SK-N-SH treated with all-trans-retinoic acid at 6 μM for 48 hours (cell line): ENCODE measurements around the gene OR4S2.

Source experiments
- ATAC-seq: fragments of 200-7000 bp; cut with Tn5 transposase; 3 replicates; pipeline ENCODE4 v1.9.1; 2020; ENCODE audit warnings: mild to moderate bottlenecking, moderate library complexity
- BACH2 ChIP-seq: fragments of 250-450 bp; sonication (Bioruptor Pico); IDR thresholded peaks from 2 replicates; pipeline ENCODE4 v1.9.0; 2021; ENCODE audit warnings: mild to moderate bottlenecking, borderline replicate concordance
- CSDC2 ChIP-seq: fragments of 250-450 bp; sonication (Bioruptor Pico); IDR thresholded peaks from 2 replicates; pipeline ENCODE4 v1.5.0; 2020; ENCODE audit warnings: mild to moderate bottlenecking, moderate library complexity
- ESRRG ChIP-seq: fragments of 250-450 bp; sonication (Bioruptor Pico); IDR thresholded peaks from 2 replicates; pipeline ENCODE4 v1.6.1; 2021; ENCODE audit warnings: mild to moderate bottlenecking
- GLIS3 ChIP-seq: fragments of 250-450 bp; sonication (Bioruptor Pico); IDR thresholded peaks from 2 replicates; pipeline ENCODE4 v1.5.0; 2020; ENCODE audit warnings: mild to moderate bottlenecking, moderate library complexity
- ISL1 ChIP-seq: fragments of 250-450 bp; sonication (Bioruptor Pico); IDR thresholded peaks from 2 replicates; pipeline ENCODE4 v2.1.2; 2022; ENCODE audit warnings: mild to moderate bottlenecking, moderate library complexity
- OSR1 ChIP-seq: fragments of 250-450 bp; sonication (Bioruptor Pico); IDR thresholded peaks from 2 replicates; pipeline ENCODE4 v1.8.0; 2022; ENCODE audit warnings: moderate library complexity, mild to moderate bottlenecking, inconsistent platforms
- PPARA ChIP-seq: fragments of 250-450 bp; sonication (Bioruptor Pico); IDR thresholded peaks from 2 replicates; pipeline ENCODE4 v1.5.0; 2020; ENCODE audit warnings: mild to moderate bottlenecking, borderline replicate concordance
- RARB ChIP-seq: fragments of 250-450 bp; sonication (Bioruptor Pico); IDR thresholded peaks from 2 replicates; pipeline ENCODE4 v1.8.0; 2021; ENCODE audit warnings: mild to moderate bottlenecking, moderate library complexity
- SNAI2 ChIP-seq: fragments of 250-450 bp; sonication (Bioruptor Pico); IDR thresholded peaks from 2 replicates; pipeline ENCODE4 v1.5.0; 2020; ENCODE audit warnings: mild to moderate bottlenecking, moderate library complexity
- TCF4 ChIP-seq: fragments of 250-450 bp; sonication (Bioruptor Pico); IDR thresholded peaks from 2 replicates; pipeline ENCODE4 v1.8.0; 2021; ENCODE audit warnings: mild to moderate bottlenecking, moderate library complexity, borderline replicate concordance
- TOX ChIP-seq: fragments of 250-450 bp; sonication (Bioruptor Pico); IDR thresholded peaks from 2 replicates; pipeline ENCODE4 v1.8.0; 2021; ENCODE audit warnings: mild to moderate bottlenecking, moderate library complexity, borderline replicate concordance
- ZC3H10 ChIP-seq: fragments of 250-450 bp; sonication (Bioruptor Pico); IDR thresholded peaks from 2 replicates; pipeline ENCODE4 v1.5.1; 2021; ENCODE audit warnings: mild to moderate bottlenecking, moderate library complexity
- ZFP3 ChIP-seq: fragments of 250-450 bp; sonication (Bioruptor Pico); IDR thresholded peaks from 2 replicates; pipeline ENCODE4 v1.5.0; 2020; ENCODE audit warnings: mild to moderate bottlenecking, moderate library complexity
- ZFP30 ChIP-seq: fragments of 450-650 bp; formaldehyde crosslinking; IDR thresholded peaks from 2 replicates; pipeline ENCODE4 v1.5.0; 2022; ENCODE audit warnings: mild to moderate bottlenecking, moderate library complexity
- ZNF565 ChIP-seq: fragments of 450-650 bp; formaldehyde crosslinking; conservative IDR thresholded peaks from 2 replicates; pipeline ENCODE4 v1.5.0; 2020; ENCODE audit warnings: low read depth, mild to moderate bottlenecking, moderate library complexity
- ZNF70 ChIP-seq: fragments of 450-650 bp; formaldehyde crosslinking; IDR thresholded peaks from 2 replicates; pipeline ENCODE4 v1.5.0; 2020; ENCODE audit warnings: mild to moderate bottlenecking, moderate library complexity
- ZNF8 ChIP-seq: fragments of 450-650 bp; formaldehyde crosslinking; IDR thresholded peaks from 2 replicates; pipeline ENCODE4 v1.5.0; 2020; ENCODE audit warnings: mild to moderate bottlenecking, moderate library complexity
- TF ChIP-seq, protein P1 (sequence below): fragments of 250-450 bp; sonication (Bioruptor Pico); IDR thresholded peaks from 2 replicates; pipeline ENCODE4 v1.5.1; 2020; ENCODE audit warnings: low read depth, mild to moderate bottlenecking, moderate library complexity
- TF ChIP-seq, protein P2 (sequence below): fragments of 250-450 bp; sonication (Bioruptor Pico); IDR thresholded peaks from 2 replicates; pipeline ENCODE4 v1.5.1; 2021; ENCODE audit warnings: mild to moderate bottlenecking, moderate library complexity
- TF ChIP-seq, protein P3 (sequence below): fragments of 250-450 bp; sonication (Bioruptor Pico); IDR thresholded peaks from 2 replicates; pipeline ENCODE4 v1.5.0; 2020; ENCODE audit warnings: mild to moderate bottlenecking, moderate library complexity
- TF ChIP-seq, protein P4 (sequence below): fragments of 250-450 bp; sonication (Bioruptor Pico); IDR thresholded peaks from 2 replicates; pipeline ENCODE4 v1.8.0; 2021; ENCODE audit warnings: low read depth, mild to moderate bottlenecking, moderate library complexity, borderline replicate concordance
- TF ChIP-seq, protein P5 (sequence below): fragments of 250-450 bp; sonication (Bioruptor Pico); IDR thresholded peaks from 2 replicates; pipeline ENCODE4 v1.8.0; 2020; ENCODE audit warnings: mild to moderate bottlenecking, moderate library complexity, borderline replicate concordance

OR4S2 gene, protein sequence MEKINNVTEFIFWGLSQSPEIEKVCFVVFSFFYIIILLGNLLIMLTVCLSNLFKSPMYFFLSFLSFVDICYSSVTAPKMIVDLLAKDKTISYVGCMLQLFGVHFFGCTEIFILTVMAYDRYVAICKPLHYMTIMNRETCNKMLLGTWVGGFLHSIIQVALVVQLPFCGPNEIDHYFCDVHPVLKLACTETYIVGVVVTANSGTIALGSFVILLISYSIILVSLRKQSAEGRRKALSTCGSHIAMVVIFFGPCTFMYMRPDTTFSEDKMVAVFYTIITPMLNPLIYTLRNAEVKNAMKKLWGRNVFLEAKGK

DNA sequence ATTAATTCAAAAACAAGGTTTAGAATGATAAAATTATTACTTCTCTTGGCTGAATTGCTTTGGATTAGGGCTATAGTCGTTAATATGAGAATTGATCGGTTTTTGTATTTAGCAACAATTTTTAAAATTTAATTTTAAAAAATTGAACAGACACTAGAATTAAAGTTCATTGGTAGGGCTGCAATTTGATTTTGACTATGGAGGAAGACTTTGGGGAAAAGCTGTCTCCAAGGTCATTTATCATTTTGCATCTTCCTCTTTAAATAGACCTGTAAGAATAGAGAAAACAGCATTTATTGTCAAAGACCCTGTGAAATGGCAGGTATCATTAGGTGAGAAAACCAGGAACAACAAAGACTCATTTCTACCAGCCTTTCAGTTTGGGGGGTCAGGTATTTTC is at the start of gene OR4S2:
OR4S2 (plus strand) TSS at position 301 of the 400 bp plus-strand sequence. CDS start 2,577 bp downstream, outside the sequence.
- no peak for TF ChIP-seq TCF4 (CRISPR knock-in tag)
- TF ChIP-seq ZNF70: no peak
- TF ChIP-seq PPARA (CRISPR knock-in tag): no peak
- TF ChIP-seq, protein P1, sequence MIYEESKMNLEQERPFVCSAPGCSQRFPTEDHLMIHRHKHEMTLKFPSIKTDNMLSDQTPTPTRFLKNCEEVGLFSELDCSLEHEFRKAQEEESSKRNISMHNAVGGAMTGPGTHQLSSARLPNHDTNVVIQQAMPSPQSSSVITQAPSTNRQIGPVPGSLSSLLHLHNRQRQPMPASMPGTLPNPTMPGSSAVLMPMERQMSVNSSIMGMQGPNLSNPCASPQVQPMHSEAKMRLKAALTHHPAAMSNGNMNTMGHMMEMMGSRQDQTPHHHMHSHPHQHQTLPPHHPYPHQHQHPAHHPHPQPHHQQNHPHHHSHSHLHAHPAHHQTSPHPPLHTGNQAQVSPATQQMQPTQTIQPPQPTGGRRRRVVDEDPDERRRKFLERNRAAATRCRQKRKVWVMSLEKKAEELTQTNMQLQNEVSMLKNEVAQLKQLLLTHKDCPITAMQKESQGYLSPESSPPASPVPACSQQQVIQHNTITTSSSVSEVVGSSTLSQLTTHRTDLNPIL (CRISPR knock-in tag): no peak
- no peak for TF ChIP-seq ZNF8 (CRISPR knock-in tag)
- TF ChIP-seq ISL1: no peak
- no peak for TF ChIP-seq ZC3H10 (CRISPR knock-in tag)
- TF ChIP-seq CSDC2 (CRISPR knock-in tag): no peak
- TF ChIP-seq, protein P2, sequence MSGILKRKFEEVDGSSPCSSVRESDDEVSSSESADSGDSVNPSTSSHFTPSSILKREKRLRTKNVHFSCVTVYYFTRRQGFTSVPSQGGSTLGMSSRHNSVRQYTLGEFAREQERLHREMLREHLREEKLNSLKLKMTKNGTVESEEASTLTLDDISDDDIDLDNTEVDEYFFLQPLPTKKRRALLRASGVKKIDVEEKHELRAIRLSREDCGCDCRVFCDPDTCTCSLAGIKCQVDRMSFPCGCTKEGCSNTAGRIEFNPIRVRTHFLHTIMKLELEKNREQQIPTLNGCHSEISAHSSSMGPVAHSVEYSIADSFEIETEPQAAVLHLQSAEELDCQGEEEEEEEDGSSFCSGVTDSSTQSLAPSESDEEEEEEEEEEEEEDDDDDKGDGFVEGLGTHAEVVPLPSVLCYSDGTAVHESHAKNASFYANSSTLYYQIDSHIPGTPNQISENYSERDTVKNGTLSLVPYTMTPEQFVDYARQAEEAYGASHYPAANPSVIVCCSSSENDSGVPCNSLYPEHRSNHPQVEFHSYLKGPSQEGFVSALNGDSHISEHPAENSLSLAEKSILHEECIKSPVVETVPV (CRISPR knock-in tag): no peak
- no peak for TF ChIP-seq ZNF565 (CRISPR knock-in tag)
- no peak for TF ChIP-seq ESRRG (CRISPR knock-in tag)
- TF ChIP-seq RARB: no peak
- no peak for TF ChIP-seq SNAI2 (CRISPR knock-in tag)
- TF ChIP-seq ZFP3: no peak
- TF ChIP-seq, protein P3, sequence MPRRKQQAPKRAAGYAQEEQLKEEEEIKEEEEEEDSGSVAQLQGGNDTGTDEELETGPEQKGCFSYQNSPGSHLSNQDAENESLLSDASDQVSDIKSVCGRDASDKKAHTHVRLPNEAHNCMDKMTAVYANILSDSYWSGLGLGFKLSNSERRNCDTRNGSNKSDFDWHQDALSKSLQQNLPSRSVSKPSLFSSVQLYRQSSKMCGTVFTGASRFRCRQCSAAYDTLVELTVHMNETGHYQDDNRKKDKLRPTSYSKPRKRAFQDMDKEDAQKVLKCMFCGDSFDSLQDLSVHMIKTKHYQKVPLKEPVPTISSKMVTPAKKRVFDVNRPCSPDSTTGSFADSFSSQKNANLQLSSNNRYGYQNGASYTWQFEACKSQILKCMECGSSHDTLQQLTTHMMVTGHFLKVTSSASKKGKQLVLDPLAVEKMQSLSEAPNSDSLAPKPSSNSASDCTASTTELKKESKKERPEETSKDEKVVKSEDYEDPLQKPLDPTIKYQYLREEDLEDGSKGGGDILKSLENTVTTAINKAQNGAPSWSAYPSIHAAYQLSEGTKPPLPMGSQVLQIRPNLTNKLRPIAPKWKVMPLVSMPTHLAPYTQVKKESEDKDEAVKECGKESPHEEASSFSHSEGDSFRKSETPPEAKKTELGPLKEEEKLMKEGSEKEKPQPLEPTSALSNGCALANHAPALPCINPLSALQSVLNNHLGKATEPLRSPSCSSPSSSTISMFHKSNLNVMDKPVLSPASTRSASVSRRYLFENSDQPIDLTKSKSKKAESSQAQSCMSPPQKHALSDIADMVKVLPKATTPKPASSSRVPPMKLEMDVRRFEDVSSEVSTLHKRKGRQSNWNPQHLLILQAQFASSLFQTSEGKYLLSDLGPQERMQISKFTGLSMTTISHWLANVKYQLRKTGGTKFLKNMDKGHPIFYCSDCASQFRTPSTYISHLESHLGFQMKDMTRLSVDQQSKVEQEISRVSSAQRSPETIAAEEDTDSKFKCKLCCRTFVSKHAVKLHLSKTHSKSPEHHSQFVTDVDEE (CRISPR knock-in tag): no peak
- TF ChIP-seq OSR1 (CRISPR knock-in tag): no peak
- TF ChIP-seq, protein P4, sequence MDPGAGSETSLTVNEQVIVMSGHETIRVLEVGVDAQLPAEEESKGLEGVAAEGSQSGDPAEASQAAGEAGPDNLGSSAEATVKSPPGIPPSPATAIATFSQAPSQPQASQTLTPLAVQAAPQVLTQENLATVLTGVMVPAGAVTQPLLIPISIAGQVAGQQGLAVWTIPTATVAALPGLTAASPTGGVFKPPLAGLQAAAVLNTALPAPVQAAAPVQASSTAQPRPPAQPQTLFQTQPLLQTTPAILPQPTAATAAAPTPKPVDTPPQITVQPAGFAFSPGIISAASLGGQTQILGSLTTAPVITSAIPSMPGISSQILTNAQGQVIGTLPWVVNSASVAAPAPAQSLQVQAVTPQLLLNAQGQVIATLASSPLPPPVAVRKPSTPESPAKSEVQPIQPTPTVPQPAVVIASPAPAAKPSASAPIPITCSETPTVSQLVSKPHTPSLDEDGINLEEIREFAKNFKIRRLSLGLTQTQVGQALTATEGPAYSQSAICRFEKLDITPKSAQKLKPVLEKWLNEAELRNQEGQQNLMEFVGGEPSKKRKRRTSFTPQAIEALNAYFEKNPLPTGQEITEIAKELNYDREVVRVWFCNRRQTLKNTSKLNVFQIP: no peak
- TF ChIP-seq BACH2: no peak
- no peak for ATAC-seq

DNA sequence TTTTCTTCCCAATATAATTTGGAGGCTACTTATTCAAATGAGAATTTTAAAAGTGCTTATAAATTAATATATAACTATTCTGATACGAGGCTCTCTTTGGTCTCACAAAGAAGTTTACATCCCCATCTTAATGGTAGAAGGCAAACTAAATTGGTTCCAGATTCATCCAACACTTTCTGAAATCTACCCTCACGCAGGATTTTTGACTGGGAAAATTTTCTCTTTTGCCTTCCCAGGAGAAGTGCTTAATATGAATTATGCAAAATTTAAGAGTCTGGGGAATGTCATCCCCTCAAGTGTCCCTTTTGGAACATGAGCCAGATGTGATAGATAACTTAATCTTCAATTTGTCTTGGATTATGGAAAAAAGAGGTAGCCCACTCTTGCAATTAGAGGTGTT is 40.6 kb upstream of the OR4S2 start, which contains the start of gene OR4C11:
OR4C11 (minus strand) TSS at position 101 of the 400 bp plus-strand sequence. CDS start 3,272 bp downstream, outside the sequence.
- TF ChIP-seq, protein P3 (CRISPR knock-in tag): no peak
- TF ChIP-seq ZNF565 (CRISPR knock-in tag) (no peak), ZNF8 (CRISPR knock-in tag) (no peak), GLIS3 (CRISPR knock-in tag) (no peak), ZFP30 (no peak), CSDC2 (CRISPR knock-in tag) (no peak), TOX (CRISPR knock-in tag) (no peak), TCF4 (CRISPR knock-in tag) (no peak)
- TF ChIP-seq, protein P4: no peak
- TF ChIP-seq, protein P5, sequence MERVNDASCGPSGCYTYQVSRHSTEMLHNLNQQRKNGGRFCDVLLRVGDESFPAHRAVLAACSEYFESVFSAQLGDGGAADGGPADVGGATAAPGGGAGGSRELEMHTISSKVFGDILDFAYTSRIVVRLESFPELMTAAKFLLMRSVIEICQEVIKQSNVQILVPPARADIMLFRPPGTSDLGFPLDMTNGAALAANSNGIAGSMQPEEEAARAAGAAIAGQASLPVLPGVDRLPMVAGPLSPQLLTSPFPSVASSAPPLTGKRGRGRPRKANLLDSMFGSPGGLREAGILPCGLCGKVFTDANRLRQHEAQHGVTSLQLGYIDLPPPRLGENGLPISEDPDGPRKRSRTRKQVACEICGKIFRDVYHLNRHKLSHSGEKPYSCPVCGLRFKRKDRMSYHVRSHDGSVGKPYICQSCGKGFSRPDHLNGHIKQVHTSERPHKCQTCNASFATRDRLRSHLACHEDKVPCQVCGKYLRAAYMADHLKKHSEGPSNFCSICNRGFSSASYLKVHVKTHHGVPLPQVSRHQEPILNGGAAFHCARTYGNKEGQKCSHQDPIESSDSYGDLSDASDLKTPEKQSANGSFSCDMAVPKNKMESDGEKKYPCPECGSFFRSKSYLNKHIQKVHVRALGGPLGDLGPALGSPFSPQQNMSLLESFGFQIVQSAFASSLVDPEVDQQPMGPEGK (CRISPR knock-in tag): no peak
- ATAC-seq: no peak
